KMS-11 (cell line): ENCODE results near the gene NKIRAS2.

Experiments used
- H2AFZ ChIP-seq: fragments of 200-600 bp; sonication (generic); 2 replicates; pipeline ENCODE4 v1.6.1; 2016; ENCODE audit warnings: antibody characterized with exemption, mixed run types, low read depth
- H3K27ac ChIP-seq: fragments of 200-600 bp; sonication (generic); 2 replicates; pipeline ENCODE4 v1.6.1; 2016; ENCODE audit warnings: mild to moderate bottlenecking, mixed run types
- H3K27me3 ChIP-seq: fragments of 200-600 bp; sonication (generic); 2 replicates; pipeline ENCODE4 v1.6.1; 2017; ENCODE audit warnings: mild to moderate bottlenecking, low read depth, mixed run types, moderate library complexity; ENCODE audit not compliant: insufficient read depth
- H3K36me3 ChIP-seq: fragments of 200-600 bp; sonication (generic); 2 replicates; pipeline ENCODE4 v1.6.1; 2017; ENCODE audit warnings: mild to moderate bottlenecking, mixed run types; ENCODE audit not compliant: insufficient read depth
- H3K4me1 ChIP-seq: fragments of 200-600 bp; sonication (generic); 2 replicates; pipeline ENCODE4 v1.6.1; 2016; ENCODE audit warnings: mild to moderate bottlenecking, low read depth, mixed run types; ENCODE audit not compliant: poor library complexity, severe bottlenecking
- H3K4me2 ChIP-seq: fragments of 200-600 bp; sonication (generic); 2 replicates; pipeline ENCODE4 v1.7.0; 2016; ENCODE audit warnings: mild to moderate bottlenecking, mixed run types
- H3K4me3 ChIP-seq: fragments of 200-600 bp; sonication (generic); IDR thresholded peaks from 2 replicates; pipeline ENCODE4 v1.6.1; 2017; ENCODE audit warnings: low read depth, low read length, mixed read lengths; ENCODE audit not compliant: insufficient read depth
- H3K79me2 ChIP-seq: fragments of 200-600 bp; sonication (generic); 2 replicates; pipeline ENCODE4 v1.6.1; 2016; ENCODE audit warnings: low read depth, mixed run types; ENCODE audit not compliant: insufficient read depth
- H3K9ac ChIP-seq: fragments of 200-600 bp; sonication (generic); 2 replicates; pipeline ENCODE4 v1.6.1; 2016; ENCODE audit warnings: mild to moderate bottlenecking, mixed run types
- H4K20me1 ChIP-seq: fragments of 200-600 bp; sonication (generic); 2 replicates; pipeline ENCODE4 v1.6.1; 2016; ENCODE audit warnings: mild to moderate bottlenecking, mixed run types; ENCODE audit not compliant: insufficient read depth
- CTCF ChIP-seq: fragments of 200-600 bp; sonication (generic); conservative IDR thresholded peaks from 2 replicates; pipeline ENCODE4 v1.6.1; 2017; ENCODE audit warnings: low read depth, mild to moderate bottlenecking, antibody characterized with exemption, low read length, moderate library complexity, mixed read lengths

NKIRAS2 gene

DNA sequence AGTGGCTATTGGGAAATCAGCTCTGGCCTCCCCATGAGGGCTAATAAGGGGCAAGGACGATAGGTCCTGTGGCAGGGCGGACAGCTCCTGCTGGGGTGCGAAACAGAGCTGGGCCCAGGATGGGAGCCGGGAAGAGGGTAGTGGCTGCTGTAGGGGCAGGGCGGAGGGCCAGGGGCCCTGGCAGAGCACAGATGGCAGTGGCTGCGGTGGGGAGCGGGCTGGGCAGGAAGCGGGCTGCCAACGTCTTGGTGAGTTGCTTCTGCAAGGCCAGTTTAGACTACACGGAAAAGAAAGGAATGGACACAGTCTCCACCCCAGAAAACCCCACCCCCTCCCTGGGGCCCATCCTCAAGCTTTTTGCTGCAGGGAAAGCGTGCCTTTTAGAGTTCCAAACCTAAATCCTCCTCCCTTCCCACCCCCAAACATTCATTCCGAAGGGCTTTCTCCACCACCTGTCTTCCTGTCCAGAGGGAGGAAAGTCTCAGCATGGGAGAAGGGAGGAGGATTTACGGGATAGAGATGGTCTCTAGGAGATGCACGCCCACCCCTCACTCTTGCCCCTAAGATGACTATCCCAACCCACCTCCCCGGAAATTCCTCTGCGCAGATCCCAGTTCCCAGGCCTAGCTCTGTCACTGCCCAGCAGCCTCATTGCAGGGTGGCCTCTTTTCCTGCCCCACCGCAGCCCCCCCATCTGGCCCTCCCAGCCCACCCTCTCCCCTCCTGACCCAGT, 7.1 kb downstream of the NKIRAS2 start:
- no peak for TF ChIP-seq CTCF
- no peak overlapping the region for H3K4me3 ChIP-seq
- no peaks in the 10 kb centered on the region for H3K79me2 ChIP-seq
- H2AFZ ChIP-seq = no peak overlapping the region
- H3K9ac ChIP-seq = no peak overlapping the region
- no peak overlapping the region for H3K4me2 ChIP-seq
- H4K20me1 ChIP-seq = no peaks in the 10 kb centered on the region
- peaks cover 18% of the 10 kb centered on the region for H3K4me1 ChIP-seq
- no peaks in the 10 kb centered on the region; the same call in 1 of the 2 replicates for H3K27me3 ChIP-seq
- H3K36me3 ChIP-seq = no peaks in the 10 kb centered on the region
- no peak overlapping the region for H3K27ac ChIP-seq

DNA sequence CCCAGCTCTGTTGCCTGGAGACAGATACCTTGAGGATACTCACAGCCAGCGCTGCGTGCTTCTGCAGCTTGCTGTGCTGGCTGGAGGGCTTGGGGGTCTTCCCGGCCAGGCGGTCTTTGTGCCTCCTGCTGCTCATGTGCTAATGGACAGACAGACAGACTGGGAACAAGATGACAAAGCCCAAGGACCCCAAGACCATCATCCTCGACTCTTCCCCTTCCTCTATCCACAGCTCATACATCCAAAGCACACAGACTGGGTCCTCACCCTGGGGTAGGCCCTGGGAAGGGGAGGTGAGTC, 7.7 kb downstream of the NKIRAS2 start:
- TF ChIP-seq CTCF = no peak

DNA sequence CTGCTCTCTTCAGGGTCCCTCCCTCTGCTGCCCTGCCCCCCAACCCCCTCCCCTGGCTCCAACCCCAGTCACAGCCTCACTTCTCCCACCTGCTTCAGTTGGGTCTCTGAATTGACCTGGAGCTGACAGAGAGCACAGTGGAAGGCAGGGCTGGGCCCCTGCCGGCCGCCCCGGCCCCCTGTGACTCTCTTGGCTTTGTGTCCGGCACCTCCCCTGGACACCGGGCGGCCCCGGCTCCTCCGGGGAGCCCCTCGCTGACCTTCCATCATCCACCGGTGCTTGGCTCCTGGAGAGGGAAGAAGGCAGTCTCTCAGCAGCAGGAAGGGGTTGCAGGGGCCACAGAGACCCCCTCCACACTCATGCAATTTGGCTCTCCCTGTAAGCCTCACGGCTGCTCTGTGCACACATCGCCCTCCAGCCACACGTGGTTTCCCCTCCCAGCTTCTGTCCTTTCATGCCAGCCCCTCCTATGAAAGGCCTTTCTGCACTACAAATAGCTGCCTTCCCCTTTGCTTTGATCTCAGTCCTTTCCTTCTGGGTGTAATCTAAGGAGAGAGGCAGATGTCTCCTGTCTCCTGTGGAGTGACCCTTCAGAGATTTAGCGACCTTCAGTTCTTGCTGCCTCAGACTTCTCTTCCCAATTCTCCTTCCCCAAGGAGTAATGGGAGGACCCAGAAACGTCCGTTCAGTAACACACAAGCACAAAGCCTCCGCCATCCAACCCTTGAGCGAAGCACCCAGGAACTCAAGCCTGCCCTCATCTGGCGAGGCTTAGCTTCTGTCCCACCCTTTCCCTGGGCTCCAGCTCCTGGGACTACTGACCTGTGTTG, 8.3 kb downstream of the NKIRAS2 start:
- Histone ChIP-seq H3K4me3 (no peak overlapping the region), H3K27me3 (no peaks in the 10 kb centered on the region; the same call in 1 of the 2 replicates), H3K79me2 (no peaks in the 10 kb centered on the region), H3K36me3 (no peaks in the 10 kb centered on the region), H4K20me1 (no peaks in the 10 kb centered on the region), H3K4me2 (no peak overlapping the region), H3K27ac (no peak overlapping the region), H3K4me1 (peaks cover 18% of the 10 kb centered on the region), H2AFZ (no peak overlapping the region), H3K9ac (no peak overlapping the region)
- no peak for TF ChIP-seq CTCF

More for the DNA sequence above, 7.7 kb downstream of the NKIRAS2 start:
- H3K4me2 ChIP-seq = no peak overlapping the region
- H3K36me3 ChIP-seq = no peaks in the 10 kb centered on the region
- H3K4me3 ChIP-seq = no peak overlapping the region
- no peak overlapping the region for H2AFZ ChIP-seq
- H4K20me1 ChIP-seq = no peaks in the 10 kb centered on the region
- H3K4me1 ChIP-seq = peaks cover 18% of the 10 kb centered on the region
- H3K79me2 ChIP-seq = no peaks in the 10 kb centered on the region
- H3K27ac ChIP-seq = no peak overlapping the region
- no peaks in the 10 kb centered on the region; the same call in 1 of the 2 replicates for H3K27me3 ChIP-seq
- no peak overlapping the region for H3K9ac ChIP-seq

- Histone ChIP-seq H3K27ac (no peak overlapping the region), H3K79me2 (no peaks in the 10 kb centered on the region), H3K36me3 (no peaks in the 10 kb centered on the region), H2AFZ (no peak overlapping the region), H3K4me1 (peaks cover 20% of the 10 kb centered on the region), H3K9ac (no peak overlapping the region), H4K20me1 (no peaks in the 10 kb centered on the region), H3K4me2 (no peak overlapping the region), H3K4me3 (no peak overlapping the region), H3K27me3 (no peaks in the 10 kb centered on the region; the same call in 1 of the 2 replicates)
- no peak for TF ChIP-seq CTCF
Observed at GRCh38 chr17:42028791-42029127, 8.9 kb downstream of the NKIRAS2 start.
